ENCODE results near the gene LPCAT1.

DNA sequence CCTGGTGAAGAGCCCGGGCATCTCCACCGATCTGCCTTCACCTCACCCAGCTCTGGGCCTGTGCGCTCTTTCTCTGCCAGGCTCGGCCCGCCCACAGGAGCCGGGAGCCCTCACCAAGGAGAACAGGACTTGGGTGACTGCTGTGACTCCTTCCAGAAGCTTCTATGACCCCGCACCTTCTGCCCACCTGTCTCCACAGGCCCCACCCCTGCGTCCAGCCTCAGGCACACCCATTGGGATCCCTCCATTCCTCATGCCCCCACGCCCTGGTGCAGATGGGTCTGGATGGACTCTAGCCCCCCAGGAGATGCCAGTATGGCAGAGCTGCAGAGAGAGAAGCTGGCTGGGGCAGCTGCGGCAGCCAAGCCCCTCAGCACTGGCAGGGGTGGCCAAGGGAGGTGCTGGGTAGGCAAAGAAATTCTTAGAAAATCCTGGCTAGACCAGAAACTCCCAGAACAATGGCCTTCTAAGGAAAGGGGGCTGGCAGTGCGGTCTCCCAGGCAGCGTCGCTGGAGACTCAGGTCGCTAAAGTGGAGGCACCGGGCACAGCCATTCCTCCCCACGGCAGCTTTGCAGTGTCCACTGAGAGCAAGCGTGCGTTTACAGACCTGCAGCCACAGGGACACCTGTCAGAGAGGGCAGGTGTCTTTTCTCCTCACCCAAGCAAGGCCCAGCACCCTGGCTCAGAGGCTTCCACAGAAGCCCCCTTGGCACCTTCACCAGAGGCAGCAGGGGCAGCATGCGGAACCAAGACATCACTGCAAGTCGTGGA lies 17.3 kb downstream of the LPCAT1 start:
- TF ChIP-seq CTCF (IDR thresholded peaks at IDR 0.05; ENCODE audit: poor library complexity) (no peak), EZH2 (IDR thresholded peaks at IDR 0.05; ENCODE audit: borderline replicate concordance) (no peak), EZH2phosphoT487 (IDR thresholded peaks at IDR 0.05; ENCODE audit: low read depth, severe bottlenecking, unreplicated experiment) (no peak)
